K562 (cell line): ENCODE measurements around the gene SLC24A1. TPM values are rescaled to one million over a fixed set of nuclear protein-coding genes. Genes with fewer than 3 reads are reported as not detected.

ENCODE experiments used
- HNRNPL ChIP-seq: fragments of 200-400 bp; formaldehyde crosslinking; IDR thresholded peaks from 2 replicates; pipeline ENCODE4 v1.6.1; 2017; ENCODE audit warnings: low read depth, mild to moderate bottlenecking, low read length
- KLF16 ChIP-seq: IDR thresholded peaks from 2 replicates; pipeline ENCODE4 v1.6.1; 2016; ENCODE audit warnings: antibody characterized with exemption
- MTF1 ChIP-seq: fragments of 250-450 bp; sonication (Bioruptor Pico); IDR thresholded peaks from 2 replicates; pipeline ENCODE4 v1.9.0; 2021; ENCODE audit warnings: moderate library complexity, mild to moderate bottlenecking, inconsistent platforms, borderline replicate concordance
- RBM25 ChIP-seq: fragments of 200-400 bp; formaldehyde crosslinking; IDR thresholded peaks from 2 replicates; pipeline ENCODE4 v1.6.1; 2018; ENCODE audit warnings: low read length, low read depth, moderate library complexity; ENCODE audit not compliant: severe bottlenecking
- TGIF2 ChIP-seq: sonication (generic); formaldehyde crosslinking; IDR thresholded peaks from 2 replicates; pipeline ENCODE4 v1.8.1; 2022; ENCODE audit warnings: mild to moderate bottlenecking, missing genetic modification reagents, moderate library complexity
- polyA plus RNA-seq, 8 experiments: library from polyadenylated mRNA; depleted of rRNA in 4 of 8; stranded (reverse) in 5 of 8; unstranded in 3 of 8; fragments of >200 nt; fragmentation: Nextera tagmentation in 2 of 8; fragmentation: Illumina TruSeq in 1 of 8; extraction: Ambion mirVana in 2 of 8; extraction: Trizol in 1 of 8; gene quantifications; 2 replicates each; pipeline versions ENCODE4 v1.2.1 to v1.2.3, GENCODE V29; 2011 to 2014; ENCODE audit warnings: inconsistent platforms in 1 of 8, missing spikeins in 1 of 8
- total RNA-seq, 7 experiments: library from RNA; depleted of rRNA in 6 of 7; stranded (reverse); fragments of >200 nt in 6 of 7; fragmentation: Illumina TruSeq in 2 of 7; extraction: Trizol in 2 of 7; gene quantifications; 2 replicates each; pipeline versions ENCODE4 v1.2.1 to v1.2.3, GENCODE V29; 2011 to 2021; ENCODE audit warnings: low replicate concordance in 1 of 7
- TF ChIP-seq, protein P1 (sequence below), 3 experiments: fragments of 200-800 bp in 1 of 3; fragments of 250-450 bp in 1 of 3; fragments of 450-650 bp in 1 of 3; sonication (Bioruptor Pico) in 1 of 3; sonication (Bioruptor generic) in 1 of 3; formaldehyde crosslinking in 1 of 3; IDR thresholded peaks; 2 replicates each; pipeline versions ENCODE4 v1.6.1 to v1.8.0; 2016 to 2022; ENCODE audit warnings: mild to moderate bottlenecking in 2 of 3, missing genetic modification characterization in 2 of 3, missing compliant biosample characterization in 1 of 3, moderate library complexity in 1 of 3
- TF ChIP-seq, protein P2 (sequence below), 2 experiments: fragments of 150-350 bp in 1 of 2; IDR thresholded peaks; 2 replicates each; pipeline ENCODE4 v1.6.1; 2012 to 2016; ENCODE audit warnings: low read depth in 2 of 2, low read length in 2 of 2, mild to moderate bottlenecking in 1 of 2, moderate library complexity in 1 of 2

The SLC24A1 gene
- total and polyA plus RNA-seq, 9 of the 15 experiments (the other 6 are each of a cell fraction or from before 2014, with no cell fraction given): 3.1 to 8.2 (median 5.5) TPM

GRCh38 chr15:65642594-65642993 is 20.9 kb downstream of the SLC24A1 start (continued):
- TF ChIP-seq, protein P1, sequence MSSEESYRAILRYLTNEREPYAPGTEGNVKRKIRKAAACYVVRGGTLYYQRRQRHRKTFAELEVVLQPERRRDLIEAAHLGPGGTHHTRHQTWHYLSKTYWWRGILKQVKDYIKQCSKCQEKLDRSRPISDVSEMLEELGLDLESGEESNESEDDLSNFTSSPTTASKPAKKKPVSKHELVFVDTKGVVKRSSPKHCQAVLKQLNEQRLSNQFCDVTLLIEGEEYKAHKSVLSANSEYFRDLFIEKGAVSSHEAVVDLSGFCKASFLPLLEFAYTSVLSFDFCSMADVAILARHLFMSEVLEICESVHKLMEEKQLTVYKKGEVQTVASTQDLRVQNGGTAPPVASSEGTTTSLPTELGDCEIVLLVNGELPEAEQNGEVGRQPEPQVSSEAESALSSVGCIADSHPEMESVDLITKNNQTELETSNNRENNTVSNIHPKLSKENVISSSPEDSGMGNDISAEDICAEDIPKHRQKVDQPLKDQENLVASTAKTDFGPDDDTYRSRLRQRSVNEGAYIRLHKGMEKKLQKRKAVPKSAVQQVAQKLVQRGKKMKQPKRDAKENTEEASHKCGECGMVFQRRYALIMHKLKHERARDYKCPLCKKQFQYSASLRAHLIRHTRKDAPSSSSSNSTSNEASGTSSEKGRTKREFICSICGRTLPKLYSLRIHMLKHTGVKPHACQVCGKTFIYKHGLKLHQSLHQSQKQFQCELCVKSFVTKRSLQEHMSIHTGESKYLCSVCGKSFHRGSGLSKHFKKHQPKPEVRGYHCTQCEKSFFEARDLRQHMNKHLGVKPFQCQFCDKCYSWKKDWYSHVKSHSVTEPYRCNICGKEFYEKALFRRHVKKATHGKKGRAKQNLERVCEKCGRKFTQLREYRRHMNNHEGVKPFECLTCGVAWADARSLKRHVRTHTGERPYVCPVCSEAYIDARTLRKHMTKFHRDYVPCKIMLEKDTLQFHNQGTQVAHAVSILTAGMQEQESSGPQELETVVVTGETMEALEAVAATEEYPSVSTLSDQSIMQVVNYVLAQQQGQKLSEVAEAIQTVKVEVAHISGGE (CRISPR knock-in tag; IDR thresholded peaks at IDR 0.05): no peak
- TF ChIP-seq RBM25 (no peak), KLF16 (no peak), MTF1 (CRISPR knock-in tag) (no peak), HNRNPL (no peak), TGIF2 (no peak)
- TF ChIP-seq, protein P2, sequence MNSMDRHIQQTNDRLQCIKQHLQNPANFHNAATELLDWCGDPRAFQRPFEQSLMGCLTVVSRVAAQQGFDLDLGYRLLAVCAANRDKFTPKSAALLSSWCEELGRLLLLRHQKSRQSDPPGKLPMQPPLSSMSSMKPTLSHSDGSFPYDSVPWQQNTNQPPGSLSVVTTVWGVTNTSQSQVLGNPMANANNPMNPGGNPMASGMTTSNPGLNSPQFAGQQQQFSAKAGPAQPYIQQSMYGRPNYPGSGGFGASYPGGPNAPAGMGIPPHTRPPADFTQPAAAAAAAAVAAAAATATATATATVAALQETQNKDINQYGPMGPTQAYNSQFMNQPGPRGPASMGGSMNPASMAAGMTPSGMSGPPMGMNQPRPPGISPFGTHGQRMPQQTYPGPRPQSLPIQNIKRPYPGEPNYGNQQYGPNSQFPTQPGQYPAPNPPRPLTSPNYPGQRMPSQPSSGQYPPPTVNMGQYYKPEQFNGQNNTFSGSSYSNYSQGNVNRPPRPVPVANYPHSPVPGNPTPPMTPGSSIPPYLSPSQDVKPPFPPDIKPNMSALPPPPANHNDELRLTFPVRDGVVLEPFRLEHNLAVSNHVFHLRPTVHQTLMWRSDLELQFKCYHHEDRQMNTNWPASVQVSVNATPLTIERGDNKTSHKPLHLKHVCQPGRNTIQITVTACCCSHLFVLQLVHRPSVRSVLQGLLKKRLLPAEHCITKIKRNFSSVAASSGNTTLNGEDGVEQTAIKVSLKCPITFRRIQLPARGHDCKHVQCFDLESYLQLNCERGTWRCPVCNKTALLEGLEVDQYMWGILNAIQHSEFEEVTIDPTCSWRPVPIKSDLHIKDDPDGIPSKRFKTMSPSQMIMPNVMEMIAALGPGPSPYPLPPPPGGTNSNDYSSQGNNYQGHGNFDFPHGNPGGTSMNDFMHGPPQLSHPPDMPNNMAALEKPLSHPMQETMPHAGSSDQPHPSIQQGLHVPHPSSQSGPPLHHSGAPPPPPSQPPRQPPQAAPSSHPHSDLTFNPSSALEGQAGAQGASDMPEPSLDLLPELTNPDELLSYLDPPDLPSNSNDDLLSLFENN (IDR thresholded peaks at IDR 0.05; ENCODE audit: low read depth in 2 of 2, low read length in 2 of 2): no peak
